Stimulated activated CD4-positive, alpha-beta T cell treated with anti-CD3 and anti-CD28 coated beads, Interleukin-2, amount 100 ng/mL, for 48 hours (primary cell): Measurements from ENCODE around the gene TSPAN12.

Source experiments
- DNase-seq, 2 donors: peaks; one replicate each; pipeline ENCODE4 v3.0.0-alpha.2; 2020

The TSPAN12 gene

DNA sequence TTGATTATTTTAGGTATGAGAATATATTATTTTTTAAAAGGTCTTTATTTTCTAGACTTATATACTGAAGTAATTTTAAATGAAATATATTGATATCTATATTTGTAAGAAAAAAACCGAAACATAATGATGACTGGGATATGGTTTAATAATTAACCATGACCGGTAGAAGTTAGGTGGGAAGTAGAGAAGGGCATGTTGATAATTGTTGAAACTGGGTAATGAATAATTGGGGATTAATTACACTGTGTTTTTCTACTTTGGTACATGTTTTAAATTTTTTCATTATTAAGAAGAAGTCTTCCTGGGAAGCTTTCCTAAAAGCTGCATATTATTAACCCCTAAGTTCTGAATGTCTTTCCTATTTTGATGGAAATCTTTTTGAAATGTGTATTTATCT is 16.3 kb downstream of the TSPAN12 start:
- DNase-seq, result no peak

DNA sequence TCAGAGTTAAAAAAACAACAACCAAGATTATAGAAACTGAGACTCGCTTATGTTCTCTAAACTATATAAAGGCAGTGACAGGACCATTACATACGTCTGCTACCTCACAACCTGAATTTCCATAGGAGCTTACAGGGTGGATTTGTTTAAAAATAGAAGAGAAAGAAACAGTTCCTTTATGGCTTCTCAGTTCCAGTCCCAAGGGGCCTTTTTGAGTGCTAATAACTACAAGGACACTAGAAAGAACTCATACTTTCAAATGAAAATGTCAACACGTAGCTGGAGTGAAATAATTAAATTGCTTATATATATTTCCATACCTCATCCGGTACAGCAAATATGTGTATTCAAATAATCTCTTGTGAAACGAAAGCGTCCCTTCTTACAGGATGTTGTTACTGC is 19.7 kb downstream of the TSPAN12 start:
- no peak for DNase-seq

GRCh38 chr7:120837599-120837998 is 20.3 kb downstream of the TSPAN12 start:
- DNase-seq, result no peak

DNA sequence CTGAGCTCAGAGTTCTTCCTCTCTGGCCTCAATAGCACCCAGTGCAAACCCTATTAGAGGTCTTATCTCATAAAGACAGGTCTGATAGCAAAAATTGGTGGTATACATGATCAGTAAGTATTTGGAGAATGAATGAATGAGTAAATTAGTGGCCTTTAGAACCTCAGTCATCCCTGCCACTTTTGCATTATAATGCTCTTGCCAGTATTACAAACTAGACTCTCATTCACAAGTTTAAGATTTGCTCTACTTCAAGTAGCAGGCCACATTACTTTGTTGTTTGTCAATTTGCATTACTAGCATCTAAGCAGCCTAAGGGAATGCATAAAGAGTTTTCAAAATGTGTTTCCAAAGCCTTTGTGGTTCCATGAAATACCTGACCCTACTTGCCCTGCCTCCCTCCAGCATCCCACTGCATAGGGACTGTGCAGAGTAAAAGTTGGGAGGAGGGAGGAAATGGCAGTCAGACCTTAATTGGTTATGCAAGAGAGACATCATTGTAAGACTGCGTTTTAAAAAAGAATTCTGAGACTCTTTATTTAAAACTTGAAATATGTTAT is 21.3 kb downstream of the TSPAN12 start:
- no peak for DNase-seq

DNA sequence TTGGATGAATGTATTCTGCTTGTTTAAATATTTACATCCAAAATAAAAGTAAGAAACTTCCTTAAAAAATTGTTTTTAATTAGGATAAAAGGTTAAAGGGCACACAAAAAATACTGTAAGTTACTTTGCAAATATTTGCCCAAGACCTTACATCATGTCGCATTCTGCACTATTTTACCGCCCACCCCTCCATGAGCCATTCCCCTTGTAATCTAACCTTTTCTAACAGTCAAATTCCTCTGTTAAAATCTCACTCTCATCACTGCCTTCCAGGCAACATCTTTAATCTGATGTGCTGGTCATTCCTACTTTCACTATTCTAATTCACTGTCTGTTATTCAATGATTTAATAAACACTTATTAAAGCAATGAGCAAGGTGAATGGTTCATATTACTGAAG is 23.2 kb downstream of the TSPAN12 start:
- no peak for DNase-seq

- DNase-seq, result no peak
Observed at GRCh38 chr7:120833546-120833945, 24.4 kb downstream of the TSPAN12 start.

- DNase-seq, result no peak
Observed at GRCh38 chr7:120832803-120833202, 25.1 kb downstream of the TSPAN12 start.

- DNase-seq, result no peak
Observed at GRCh38 chr7:120831260-120831659, 26.7 kb downstream of the TSPAN12 start.

GRCh38 chr7:120829487-120829886 is 28.5 kb downstream of the TSPAN12 start:
- no peak for DNase-seq

GRCh38 chr7:120828528-120828927 is 29.4 kb downstream of the TSPAN12 start:
- DNase-seq, result no peak

DNA sequence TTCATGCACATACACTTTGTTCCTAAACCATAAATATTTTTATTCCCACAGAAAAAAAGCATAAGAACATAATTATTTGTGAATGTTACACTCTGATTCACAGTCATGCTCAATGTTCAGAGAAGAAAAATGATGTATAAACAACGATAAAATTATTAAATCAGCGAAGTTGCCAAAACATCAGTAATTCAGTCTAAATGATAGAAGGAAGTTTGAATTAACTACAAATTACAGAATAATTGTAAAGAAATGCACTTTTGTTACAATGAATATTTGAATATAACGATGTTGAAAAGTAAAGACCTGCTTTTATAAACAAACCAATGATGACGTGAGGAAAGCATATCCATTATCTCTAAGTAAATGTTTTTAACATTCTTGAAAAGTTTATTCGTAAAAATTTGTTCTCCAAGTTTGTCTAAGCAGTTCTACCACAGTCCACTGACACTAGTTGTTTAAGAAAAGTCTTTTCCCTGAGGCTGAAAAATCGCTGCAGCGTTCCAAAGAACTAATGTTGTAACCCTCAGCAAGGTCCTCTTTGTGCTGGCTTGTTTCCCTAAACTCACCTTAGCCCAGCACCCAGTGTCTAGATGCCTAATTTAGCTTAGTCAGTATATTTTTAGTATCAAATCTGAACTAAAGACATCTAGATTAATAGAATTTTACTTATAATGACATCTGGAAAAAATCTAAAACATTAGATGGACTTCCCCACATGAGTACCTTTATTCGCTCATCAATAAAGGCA is 30.4 kb downstream of the TSPAN12 start:
- no peak for DNase-seq

DNA sequence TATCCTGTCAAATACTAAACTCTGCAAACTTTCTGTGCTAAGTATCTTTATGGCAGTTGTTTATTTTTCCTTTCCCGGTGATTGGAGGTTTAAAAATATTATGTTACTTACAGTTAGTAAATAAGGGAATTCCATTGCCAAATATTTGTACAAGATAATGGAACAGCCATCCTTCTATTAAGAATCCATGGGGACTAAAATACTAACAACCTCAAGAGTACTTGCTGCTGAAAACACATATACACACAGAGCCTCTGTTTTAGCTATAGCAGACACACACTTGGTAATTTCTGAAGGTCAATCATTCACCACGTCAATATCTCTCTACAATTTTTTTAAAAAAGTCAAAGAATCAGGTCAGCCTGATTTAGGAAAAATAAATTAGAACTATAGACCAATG is 32.4 kb downstream of the TSPAN12 start:
- DNase-seq, result no peak

DNA sequence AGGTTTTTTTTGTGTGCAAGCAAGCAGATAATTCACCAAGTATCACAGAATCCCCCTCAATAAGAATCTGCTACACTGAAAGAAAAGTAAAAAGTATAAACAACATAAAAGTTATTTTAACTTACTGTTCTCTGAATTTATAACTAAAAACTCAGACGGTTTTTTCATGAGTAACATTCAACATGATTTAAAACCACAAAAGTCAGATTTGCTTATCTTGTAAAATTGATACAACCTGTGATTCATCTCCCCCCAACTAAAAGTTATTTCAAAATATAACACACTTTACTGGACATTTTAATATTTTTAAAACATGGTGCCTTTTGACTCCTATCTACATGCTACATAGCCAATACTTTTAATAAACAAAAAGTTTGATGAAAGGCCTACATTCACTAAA is 32.8 kb downstream of the TSPAN12 start:
- no peak for DNase-seq

DNA sequence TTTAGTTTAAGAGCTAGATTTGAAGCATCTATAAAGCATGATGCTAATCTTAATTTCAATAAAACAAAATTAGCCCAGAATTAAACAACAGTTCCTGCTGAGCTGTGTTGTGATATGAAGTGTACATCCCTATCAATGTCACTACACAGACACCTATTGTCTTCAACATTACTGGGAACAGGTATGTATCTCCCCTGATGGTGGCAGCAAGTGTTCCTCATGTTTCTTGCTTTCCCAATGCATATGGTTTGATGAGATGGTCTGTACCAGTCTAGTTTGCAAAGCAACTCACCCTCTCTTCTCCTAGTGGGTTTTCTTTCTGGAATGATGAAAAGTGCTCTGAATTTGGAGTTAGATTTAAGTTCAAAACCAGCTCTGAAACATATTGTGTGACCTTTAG is 38.1 kb downstream of the TSPAN12 start:
- no peak for DNase-seq

DNA sequence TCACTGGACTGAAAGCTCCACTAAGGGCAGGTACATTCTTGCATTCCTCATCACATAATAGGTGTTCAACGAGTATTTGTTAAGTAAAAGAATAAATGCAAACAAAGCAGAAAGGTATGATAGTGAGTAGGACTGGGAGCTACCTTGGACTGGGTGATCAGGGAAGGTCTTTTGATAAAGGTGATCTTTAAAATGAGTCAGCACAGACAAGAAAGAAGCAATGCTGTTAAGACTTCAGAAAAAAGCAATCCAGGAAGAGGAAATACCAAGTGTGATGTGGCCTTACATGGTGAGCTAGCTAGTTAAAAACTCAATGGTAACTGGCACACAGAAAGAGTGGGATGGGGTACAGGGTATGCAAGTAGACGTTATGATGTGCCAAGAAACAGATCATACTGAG is 40.1 kb downstream of the TSPAN12 start:
- no peak for DNase-seq

DNA sequence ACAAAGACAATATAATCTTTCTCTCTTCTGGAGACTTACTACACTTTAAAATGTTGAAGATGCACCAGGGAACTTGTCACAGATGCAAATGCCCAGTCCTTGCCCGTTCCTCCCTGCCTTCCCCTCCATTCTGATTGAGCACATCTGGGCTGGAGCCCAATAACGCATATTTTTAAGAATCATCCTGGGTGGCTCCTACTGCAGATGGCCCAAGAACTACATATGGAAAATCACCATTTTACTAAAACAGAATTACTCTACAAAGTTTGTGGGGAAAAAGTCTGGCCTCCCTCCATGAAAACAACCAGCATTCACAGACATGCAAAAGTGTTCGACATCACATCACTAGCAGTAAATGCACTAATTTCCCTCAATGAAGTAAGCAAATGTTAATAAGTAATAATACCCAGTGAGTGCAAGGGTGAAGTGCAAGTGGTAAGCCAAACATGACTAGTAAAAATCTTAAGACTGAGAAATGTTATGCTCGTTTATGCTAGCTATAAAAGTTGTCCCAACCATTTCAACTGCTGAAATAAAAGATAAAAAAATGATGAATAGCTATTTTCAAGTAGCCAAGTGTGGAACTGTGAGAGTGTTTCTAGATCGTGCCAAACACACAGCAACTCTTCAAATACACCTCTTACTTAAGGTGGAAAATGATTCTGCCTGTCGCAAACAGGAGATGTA is 43.5 kb downstream of the TSPAN12 start:
- DNase-seq, result no peak

- no peak for DNase-seq
Observed at GRCh38 chr7:120813546-120814252, 44.2 kb downstream of the TSPAN12 start.

- no peak for DNase-seq
Observed at GRCh38 chr7:120813089-120813488, 44.9 kb downstream of the TSPAN12 start.

GRCh38 chr7:120809260-120809659 is 48.7 kb downstream of the TSPAN12 start:
- no peak for DNase-seq

DNA sequence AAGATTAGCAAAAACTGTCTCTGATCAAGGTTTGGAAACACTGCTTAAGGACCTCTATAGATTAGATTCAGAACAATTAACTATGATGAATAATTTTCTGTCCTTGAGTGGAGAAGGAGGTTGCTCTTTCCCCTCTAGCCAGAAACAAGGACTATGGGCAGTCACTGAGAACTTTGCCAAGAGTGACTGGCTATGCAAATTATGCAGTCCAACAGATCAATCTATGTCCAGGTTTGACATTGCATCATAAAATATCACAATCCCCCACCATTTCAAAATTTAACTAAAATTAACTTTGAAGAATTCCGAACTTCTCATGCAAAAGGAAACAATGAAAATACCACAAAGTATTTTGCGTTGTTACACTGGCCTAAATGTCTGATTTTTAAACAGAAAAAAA is 50.6 kb downstream of the TSPAN12 start:
- DNase-seq, result no peak

GRCh38 chr7:120806669-120807068 is 51.3 kb downstream of the TSPAN12 start:
- no peak for DNase-seq

DNA sequence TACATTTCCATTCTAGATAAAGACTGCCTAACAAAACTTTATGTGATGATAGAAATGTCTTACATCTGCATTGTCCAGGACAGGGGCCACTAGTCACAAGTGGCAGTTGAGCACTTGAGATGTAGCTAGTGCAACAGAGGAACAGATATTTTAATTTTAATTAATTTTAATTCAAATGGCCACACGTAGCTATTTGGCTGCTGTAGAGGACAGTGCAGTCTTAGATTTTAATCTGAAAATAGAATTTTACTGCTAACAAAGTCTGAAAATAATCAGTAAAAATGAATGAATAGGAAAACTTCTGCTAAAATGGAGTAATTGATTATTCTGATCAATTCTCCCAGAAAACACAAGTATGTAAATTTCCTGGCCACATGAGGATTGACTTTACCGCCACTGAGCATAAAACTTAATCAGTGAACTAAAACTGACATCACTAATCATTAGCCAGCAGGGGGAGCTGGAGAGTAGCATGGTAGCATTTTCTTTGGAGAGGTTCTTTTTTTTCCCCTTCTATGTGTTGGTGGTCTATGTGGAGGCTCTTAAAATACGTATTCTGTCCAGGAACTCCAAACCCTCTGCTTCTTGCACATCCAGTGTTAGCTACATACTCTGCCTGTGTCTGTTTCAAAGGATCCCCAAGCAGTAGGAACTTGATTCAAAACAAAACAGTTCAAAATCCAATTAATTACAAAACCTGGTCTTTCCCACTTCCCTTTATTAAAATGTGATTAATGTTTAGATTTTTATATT is 52.1 kb downstream of the TSPAN12 start:
- DNase-seq, result peak; percentile 49 to 55

- DNase-seq, result no peak
Observed at GRCh38 chr7:120802751-120803150, 55.2 kb downstream of the TSPAN12 start.
